GM19468 (cell line): ENCODE data around the gene SLC38A9.
"Not testable (repeated sequence)": the region's sequence is repeated elsewhere in the genome, so short reads cannot be mapped to it uniquely, and the experiment has no call there.

Experiments
- ATAC-seq: cut with Tn5 transposase; IDR thresholded peaks from one replicate; pipeline ENCODE4 v1.9.1; 2021; ENCODE audit warnings: mild to moderate bottlenecking, moderate library complexity, moderate number of reproducible peaks; ENCODE audit not compliant: unreplicated experiment; ENCODE audit errors: extremely low read depth

SLC38A9 gene

DNA sequence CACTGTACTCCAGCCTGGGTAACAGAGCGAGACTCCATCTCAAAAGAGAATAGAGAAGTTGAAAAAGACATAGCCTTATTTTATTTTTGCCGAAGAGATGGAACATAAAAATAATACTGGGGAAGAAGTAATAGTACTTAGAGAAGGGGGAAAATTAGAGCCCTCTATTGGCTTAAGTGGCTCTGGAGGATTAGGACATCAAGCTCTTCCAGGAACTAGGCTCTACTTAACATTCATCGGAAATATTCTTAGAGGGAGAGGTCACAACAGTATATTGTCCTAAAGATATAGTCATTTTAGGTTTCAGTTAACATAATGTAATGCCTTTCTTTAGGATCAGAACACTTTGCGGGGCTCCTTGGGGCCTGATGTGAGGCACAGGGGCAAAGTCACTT is 91.4 kb downstream of the SLC38A9 start:
- no peak for ATAC-seq

DNA sequence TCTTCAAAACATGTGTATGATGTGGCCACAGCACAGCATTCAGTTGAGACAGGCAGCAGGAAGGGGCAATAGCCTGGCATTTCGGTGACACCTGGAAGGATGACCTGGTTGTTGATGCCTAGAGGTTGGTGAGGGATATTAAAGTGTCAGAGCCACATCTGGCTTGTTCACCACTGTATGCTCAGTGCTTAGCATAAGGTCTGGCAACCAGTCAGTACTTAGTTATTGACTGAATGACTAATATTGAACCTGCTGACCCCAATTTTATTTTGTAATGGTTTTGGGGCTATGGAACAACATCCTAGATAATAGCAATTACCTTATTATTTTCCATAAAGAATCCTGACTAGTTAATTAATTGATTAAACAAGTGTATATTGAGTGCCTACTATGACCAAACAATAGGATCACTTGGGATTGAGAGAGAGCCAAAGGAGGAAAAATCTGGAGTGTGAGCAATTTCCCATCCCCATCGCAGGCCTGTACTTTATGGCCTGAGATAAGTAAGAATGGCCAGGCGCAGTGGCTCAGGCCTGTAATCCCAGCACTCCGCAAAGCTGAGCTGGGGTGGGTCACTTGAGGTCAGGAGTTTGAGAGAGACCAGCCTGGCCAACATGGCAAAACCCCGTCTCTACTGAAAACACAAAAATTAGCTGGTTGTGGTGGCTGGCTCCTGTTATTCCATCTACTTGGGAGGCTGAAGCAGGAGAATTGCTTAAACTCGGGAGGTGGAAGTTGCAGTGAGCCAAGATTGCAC is 91.9 kb downstream of the SLC38A9 start:
- ATAC-seq = no peak

DNA sequence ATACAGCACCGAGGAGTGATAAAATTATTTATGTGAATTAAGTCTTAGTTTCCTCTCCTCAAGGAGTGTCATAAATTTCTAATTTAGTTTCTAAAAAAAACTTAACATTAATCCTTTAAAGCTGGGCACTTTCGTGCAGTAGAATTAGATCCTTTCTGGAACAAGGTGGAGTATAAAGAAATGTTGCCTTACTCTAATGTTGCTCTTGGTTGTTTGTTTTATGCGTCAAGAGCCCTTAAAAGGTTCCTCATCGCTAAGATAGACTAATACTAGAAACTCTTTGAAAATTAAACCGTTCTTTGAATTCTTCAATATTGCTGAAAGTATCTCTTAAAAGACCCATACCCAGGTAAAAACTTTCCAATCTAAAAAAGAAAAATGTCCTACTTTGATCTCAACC is 93.8 kb downstream of the SLC38A9 start:
- ATAC-seq = no peak

DNA sequence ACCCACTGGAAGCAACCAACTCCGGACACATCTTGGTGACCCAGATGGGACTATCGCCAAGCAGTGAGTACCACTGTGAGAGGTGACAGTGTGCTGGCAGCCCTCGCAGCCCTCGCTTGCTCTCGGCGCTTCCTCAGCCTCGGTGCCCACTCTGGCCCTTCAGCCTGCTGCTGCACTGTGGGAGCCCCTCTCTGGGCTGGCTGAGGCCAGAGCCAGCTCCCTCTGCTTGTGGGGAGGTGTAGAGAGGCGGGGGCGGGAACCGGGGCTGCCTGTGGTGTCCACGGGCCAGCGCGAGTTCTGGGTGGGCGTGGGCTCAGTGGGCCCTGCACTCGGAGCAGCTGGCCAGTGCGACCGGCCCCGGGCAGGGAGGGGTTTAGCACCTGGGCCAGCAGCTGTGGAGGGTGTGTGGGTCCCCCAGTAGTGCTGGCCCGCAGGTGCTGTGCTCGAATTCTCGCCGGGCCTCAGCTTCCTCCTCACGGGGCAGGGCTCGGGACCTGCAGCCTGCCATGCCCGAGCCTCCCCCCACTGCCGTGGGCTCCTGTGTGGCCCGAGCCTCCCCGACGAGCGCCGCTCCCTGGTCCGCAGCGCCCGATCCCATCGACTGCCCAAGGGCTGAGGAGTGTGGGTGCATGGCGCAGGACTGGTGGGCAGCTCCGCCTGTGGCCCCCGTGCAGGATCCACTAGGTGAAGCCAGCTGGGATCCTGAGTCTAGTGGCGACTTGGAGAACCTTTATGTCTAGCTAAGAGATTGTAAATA is 98.8 kb downstream of the SLC38A9 start:
- no peak for ATAC-seq

- ATAC-seq = no peak
Observed at GRCh38 chr5:55610542-55610941, 101.6 kb downstream of the SLC38A9 start.

- ATAC-seq = no peak
Observed at GRCh38 chr5:55609413-55609812, 102.7 kb downstream of the SLC38A9 start.

DNA sequence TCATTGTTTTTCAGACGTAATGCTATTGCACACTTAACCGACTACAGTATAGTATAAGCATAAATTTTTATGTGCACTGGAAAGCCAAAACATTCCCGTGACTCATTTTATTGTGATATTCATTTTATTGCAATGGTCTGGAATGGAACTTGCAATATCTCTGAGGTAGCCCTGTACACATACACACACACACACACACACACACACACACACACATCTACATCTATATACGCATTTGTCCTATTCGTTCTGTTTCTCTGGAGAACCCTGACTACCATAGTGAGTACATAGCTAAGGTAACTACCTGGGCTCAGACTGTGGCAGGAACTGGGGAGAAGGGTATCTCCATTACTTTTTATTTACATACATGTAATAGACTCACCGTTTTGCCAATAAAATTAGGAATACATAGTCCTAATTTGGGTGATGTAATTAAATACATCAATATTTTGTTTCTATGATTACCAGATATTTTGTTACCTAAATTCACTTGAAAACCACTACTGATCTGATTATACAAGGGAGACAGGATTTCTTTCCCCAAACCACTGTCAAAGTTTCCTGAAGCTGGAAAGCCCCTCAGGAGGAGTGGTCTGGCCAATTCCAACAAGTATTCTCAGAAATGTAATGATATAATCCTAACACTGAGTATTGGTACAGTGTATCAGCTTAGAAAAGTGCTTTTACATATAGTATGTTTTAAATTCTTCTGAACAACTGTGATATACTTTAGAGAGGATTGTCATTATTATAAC is 103.4 kb downstream of the SLC38A9 start:
- ATAC-seq = no peak

- ATAC-seq = not testable (repeated sequence)
Observed at GRCh38 chr5:55607309-55607708, 104.8 kb downstream of the SLC38A9 start.

GRCh38 chr5:55604611-55605067 is 107.5 kb downstream of the SLC38A9 start:
- no peak for ATAC-seq

- ATAC-seq = no peak
Observed at GRCh38 chr5:55603922-55604321, 108.2 kb downstream of the SLC38A9 start.

DNA sequence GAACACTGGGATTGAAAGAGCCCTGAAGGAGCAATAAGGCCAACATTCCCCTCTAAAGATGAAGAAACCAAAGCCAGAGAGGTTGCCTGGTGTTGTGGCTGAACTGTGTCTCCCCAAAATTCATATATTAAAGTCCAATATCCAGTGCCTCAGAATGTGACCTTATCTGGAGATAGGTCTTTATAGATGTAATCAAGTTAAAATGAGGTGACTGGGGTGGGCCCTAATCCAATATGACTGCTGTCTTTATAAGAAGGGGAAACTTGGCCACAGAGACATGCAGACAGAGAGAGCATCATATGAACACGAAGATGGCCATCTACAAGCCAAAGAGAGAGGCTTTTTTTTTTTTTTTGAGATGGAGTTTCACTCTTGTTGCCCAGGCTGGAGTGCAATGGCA is 110.5 kb downstream of the SLC38A9 start:
- no peak for ATAC-seq

GRCh38 chr5:55601204-55601618 is 110.9 kb downstream of the SLC38A9 start:
- ATAC-seq = no peak

DNA sequence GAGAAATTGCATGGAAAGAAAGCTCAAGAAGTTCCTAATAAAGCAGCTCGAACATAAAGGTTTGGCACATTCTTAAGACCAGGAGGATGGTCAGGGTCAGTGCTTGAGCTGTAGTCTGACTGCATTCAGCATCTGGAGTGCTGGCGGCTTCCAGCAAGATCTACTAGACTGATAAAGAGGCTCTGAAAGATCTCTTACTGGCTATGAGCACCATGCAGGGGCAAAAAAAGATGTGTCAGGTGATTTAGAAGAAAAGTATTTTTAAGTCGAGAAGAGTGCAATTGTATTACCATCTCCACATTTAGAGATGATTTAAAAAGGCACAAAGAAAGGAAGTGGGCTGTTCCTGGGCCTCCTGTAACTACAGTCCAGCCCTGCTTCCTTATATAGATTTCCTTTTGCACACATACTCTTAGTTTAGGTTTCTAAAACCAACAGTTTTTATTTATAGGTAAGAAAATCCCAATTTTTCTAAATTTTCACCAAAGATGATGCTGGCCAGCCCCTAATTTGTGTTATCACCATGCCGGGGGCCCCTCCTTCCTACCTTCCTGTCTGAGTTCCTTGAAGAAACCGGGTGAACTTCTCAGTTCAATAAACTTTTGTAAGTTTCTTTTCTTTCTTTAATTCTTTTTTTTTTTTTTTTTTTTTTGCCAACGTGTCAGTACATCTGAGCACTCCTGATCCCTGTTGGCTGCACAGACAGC is 111.5 kb downstream of the SLC38A9 start:
- no peak for ATAC-seq

DNA sequence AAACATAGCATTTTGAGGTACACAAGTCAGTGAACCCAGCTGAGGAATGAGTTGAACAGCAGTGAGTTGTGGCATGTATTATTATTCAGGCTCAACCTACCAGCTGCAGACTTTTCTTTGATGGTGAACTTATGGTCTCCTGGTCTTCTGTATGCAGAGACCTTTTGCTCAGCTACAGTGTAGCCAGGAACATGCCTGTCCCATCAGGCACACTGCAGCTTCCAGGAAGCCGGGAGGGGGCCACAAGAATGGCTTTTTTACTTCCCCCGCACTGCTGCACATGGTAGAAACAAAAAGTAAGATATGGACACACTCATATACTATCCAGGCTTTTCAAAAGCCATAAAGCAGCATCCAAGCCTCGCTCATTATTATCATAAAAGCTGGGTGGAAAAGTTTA is 112.0 kb downstream of the SLC38A9 start:
- ATAC-seq = no peak

DNA sequence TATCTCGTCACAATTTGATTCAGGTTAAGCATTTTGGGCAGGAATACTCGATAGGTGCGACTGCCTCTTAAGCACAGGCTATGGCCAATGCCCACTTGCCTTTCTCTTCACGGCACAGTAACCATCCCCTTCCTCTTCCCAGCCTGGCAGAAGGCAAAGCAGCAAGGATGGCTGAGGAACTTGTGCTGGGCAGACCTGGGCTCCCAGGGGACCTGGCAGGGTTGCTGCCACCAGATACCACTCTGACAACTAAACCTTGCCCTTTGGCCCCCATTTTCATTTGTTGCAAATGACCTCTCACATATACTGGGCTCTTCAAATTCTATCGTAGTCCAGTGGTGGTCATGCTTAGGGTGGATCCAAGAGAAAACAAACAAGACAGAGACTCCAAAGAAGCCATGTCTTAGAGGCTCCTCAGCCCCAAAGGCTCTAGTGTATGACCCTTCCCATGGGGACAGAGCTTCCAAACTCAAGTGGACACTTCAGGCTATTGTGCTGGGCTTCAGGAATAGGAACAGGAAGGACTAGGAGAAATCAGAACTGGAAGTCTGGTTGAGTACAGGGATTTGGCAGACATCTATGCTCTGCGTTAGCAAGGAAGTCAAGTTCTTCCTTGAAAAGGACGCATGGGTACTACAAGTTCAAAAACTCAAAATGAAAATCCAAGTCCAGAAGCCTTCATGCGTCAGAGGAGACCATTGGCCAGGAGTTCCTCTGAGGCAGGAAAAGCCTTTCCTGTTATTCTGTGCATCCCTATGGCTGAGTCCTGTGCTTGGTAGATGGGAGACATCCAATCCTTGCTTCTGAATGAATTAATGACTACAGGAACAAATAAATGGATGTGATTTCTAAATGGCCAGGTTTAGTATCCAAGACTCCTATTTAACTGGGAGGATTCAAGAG is 112.7 kb downstream of the SLC38A9 start:
- ATAC-seq = no peak

GRCh38 chr5:55597014-55597981 is 114.8 kb downstream of the SLC38A9 start:
- no peak for ATAC-seq

DNA sequence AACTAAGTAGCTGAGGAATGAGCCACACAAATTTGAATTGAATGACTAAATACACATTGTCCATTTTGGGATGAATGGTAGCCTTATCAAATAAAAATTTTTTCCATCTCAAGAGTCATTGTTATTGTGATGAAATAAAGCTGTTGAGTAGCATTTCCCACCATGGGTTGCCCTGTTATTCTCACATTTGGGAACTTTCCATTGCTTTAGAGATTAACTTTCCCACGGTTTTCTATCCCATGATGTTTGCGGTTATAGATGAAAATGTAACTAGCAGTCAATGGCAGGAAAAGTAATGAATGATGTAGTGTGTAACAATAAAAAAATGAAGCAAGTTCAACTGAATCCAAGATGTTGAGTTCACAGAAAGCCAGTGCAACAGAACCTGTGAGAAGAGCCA is 117.5 kb downstream of the SLC38A9 start:
- ATAC-seq = no peak

DNA sequence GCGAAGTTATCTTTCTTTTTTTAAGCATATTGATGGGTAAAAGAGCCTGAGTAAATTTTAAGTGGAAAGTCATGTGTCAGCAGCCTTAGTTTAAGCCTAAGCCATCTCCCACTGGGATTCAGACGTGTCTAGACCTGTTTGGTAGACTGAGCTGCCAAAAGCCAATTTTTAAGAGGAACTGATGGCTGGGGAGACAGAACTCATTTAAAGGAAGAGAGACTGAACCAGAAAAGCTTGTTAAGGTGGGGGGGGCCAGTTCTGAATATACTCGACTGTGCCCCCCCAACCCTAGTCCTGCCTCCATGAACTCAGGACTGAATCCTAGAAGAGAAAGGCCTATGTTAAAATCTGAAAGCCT is 119.0 kb downstream of the SLC38A9 start:
- ATAC-seq = no peak
